ENCODE measurements around the gene CASKIN1.
A peak's percentile ranks its signal among the peaks of the same experiment; 100 is the strongest.
"Not testable (repeated sequence)": the region's sequence is repeated elsewhere in the genome, so short reads cannot be mapped to it uniquely, and the experiment has no call there.

CASKIN1 gene

GRCh38 chr16:2210386-2211365 is 14.3 kb upstream of the CASKIN1 start, which contains the start of gene BRICD5:
TSS of gene BRICD5 (minus strand) at chr16:2210863. CDS start at chr16:2210833, 30 bp downstream.
- DNase-seq (ENCODE audit: low read depth): no peak

GRCh38 chr16:2210009-2210332 is 13.6 kb upstream of the CASKIN1 start:
- DNase-seq (ENCODE audit: low read depth): no peak

- DNase-seq (ENCODE audit: low read depth): no peak
Observed at GRCh38 chr16:2209258-2210008, 13.0 kb upstream of the CASKIN1 start.

GRCh38 chr16:2208772-2209171 is 12.4 kb upstream of the CASKIN1 start:
- no peak for DNase-seq (ENCODE audit: low read depth)

- no peak for DNase-seq (ENCODE audit: low read depth)
Observed at GRCh38 chr16:2208308-2208707, 11.9 kb upstream of the CASKIN1 start.

GRCh38 chr16:2207872-2208271 is 11.5 kb upstream of the CASKIN1 start:
- no peak for DNase-seq (ENCODE audit: low read depth)

- DNase-seq (ENCODE audit: low read depth): no peak
Observed at GRCh38 chr16:2206780-2207433, 10.5 kb upstream of the CASKIN1 start.

GRCh38 chr16:2206420-2206779 is 10.0 kb upstream of the CASKIN1 start:
- no peak for DNase-seq (ENCODE audit: low read depth)

GRCh38 chr16:2205967-2206313 is 9.5 kb upstream of the CASKIN1 start:
- no peak for DNase-seq (ENCODE audit: low read depth)

GRCh38 chr16:2205104-2205966 is 8.9 kb upstream of the CASKIN1 start, which contains the start of gene MLST8:
TSS of gene MLST8 (plus strand) at chr16:2205454. CDS start at chr16:2206086, 632 bp downstream.
- peak; percentile 81 for DNase-seq (ENCODE audit: low read depth)

- no peak for DNase-seq (ENCODE audit: low read depth)
Observed at GRCh38 chr16:2204416-2205103, 8.2 kb upstream of the CASKIN1 start.

GRCh38 chr16:2203119-2203688 is 6.8 kb upstream of the CASKIN1 start:
- DNase-seq (ENCODE audit: low read depth): not testable (repeated sequence)

GRCh38 chr16:2200313-2200712 is 3.9 kb upstream of the CASKIN1 start:
- DNase-seq (ENCODE audit: low read depth): no peak

- DNase-seq (ENCODE audit: low read depth): no peak
Observed at GRCh38 chr16:2199621-2200139, 3.3 kb upstream of the CASKIN1 start.

GRCh38 chr16:2199095-2199494 is 2.7 kb upstream of the CASKIN1 start:
- DNase-seq (ENCODE audit: low read depth): no peak

GRCh38 chr16:2198283-2198682 is 1.9 kb upstream of the CASKIN1 start:
- no peak for DNase-seq (ENCODE audit: low read depth)

- DNase-seq (ENCODE audit: low read depth): no peak
Observed at GRCh38 chr16:2197765-2198164, 1.4 kb upstream of the CASKIN1 start.

- DNase-seq (ENCODE audit: low read depth): no peak
Observed at GRCh38 chr16:2196981-2197511, 641 bp upstream of the CASKIN1 start.

GRCh38 chr16:2195322-2196161 is 863 bp downstream of the CASKIN1 start:
- DNase-seq (ENCODE audit: low read depth): no peak
